Spleen (tissue), 7 donors: ENCODE results near the gene ZNF474.

ENCODE experiments used
- CTCF ChIP-seq, 11 experiments: fragments of 200-600 bp in 7 of 11; fragments of 450-650 bp in 4 of 11; sonication (generic) in 4 of 11; IDR thresholded peaks in 8 of 11; conservative IDR thresholded peaks in 3 of 11; 1 replicate in 7 of 11; 2 replicates in 4 of 11; pipeline versions ENCODE4 v1.4.0 to v1.8.0; 2016 to 2021; ENCODE audit warnings: antibody characterized with exemption in 11 of 11, inconsistent platforms in 4 of 11, mild to moderate bottlenecking in 1 of 11
- POLR2A ChIP-seq, 3 donors: fragments of 450-650 bp; IDR thresholded peaks; one replicate each; pipeline ENCODE4 v1.5.1; 2017; ENCODE audit warnings: antibody characterized with exemption in 3 of 3, mild to moderate bottlenecking in 1 of 3
- POLR2AphosphoS5 ChIP-seq, 3 donors: sonication (generic); formaldehyde crosslinking; IDR thresholded peaks; one replicate each; pipeline ENCODE4 v1.5.1; 2017; ENCODE audit warnings: antibody characterized with exemption in 3 of 3
- donor health status: DM: no; HTN: no; CAD: no; lungs with moderate emphysema.
- donor health status: DM: no; HTN: no; CAD: no.
- donor health status: DM: no; HTN: no; CAD: no.

GRCh38 chr5:122126756-122127321 is 2.5 kb upstream of the ZNF474 start:
- TF ChIP-seq CTCF (IDR thresholded peaks at IDR 0.05 in 8 of 11, conservative IDR thresholded peaks at IDR 0.05 in 3 of 11) (no peak), POLR2A (IDR thresholded peaks at IDR 0.05) (no peak), POLR2AphosphoS5 (IDR thresholded peaks at IDR 0.05) (no peak)
